Measurements from ENCODE around the gene VEZT.

The VEZT gene

DNA sequence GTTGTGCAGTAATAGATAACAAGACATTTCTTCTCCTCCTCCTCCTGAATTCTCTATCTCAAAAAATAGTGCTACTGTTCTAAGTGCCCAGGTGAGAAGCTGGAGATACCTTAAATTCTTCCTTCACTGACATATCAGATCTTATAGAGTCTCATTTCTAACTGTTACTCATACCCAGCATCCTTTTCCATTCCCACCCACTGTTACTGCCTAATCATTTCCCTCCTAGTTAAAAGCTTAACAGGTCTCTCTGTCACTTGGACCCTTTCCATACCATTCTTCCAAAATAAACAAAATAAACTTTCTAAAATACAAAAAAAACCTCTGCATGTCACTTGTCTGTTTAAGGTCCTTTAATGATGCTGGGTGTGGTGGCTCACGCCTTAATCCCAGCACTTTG, 124.4 kb downstream of the VEZT start:
- DNase-seq (ENCODE audit: low read depth, low spot score), result no peak
- no peak overlapping the region for H3K27ac ChIP-seq

DNA sequence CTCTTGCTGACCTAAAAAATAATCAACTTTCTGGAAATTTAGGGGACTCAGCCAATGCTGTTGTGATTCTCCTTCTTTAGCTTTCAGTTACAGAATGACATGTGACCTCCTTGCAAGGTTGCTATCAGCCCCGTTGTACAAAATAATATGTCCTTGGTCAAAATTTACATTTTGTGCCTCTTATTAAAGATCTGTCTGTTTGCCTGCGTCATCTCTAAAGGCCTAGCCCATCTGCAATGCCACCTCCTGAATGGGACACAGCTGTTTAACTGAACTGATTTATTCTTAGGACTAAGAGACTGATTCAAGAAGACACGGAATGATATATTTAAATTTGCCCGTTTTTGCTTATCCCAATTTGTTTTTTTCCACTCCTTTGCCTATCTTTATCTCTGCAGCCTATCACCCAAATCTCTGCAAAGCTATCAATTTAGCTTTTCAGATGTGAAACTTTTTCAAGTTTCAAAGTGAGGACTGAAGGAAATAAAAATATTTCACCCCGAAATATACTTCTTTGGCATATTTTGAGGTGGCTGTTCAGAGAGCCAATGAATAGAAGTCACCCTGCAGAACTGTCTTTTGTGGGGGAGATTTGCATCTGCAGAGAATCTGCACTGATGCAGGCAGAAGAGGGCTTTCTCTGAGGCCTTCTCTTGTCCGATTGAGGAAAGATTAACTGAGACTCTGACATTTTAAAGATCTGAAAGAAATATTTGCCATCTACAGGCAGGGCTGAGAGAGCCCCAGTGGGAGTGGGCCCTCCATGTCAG, 126.0 kb downstream of the VEZT start:
- no peak overlapping the region for H3K27ac ChIP-seq
- no peak for DNase-seq (ENCODE audit: low read depth, low spot score)

GRCh38 chr12:95349291-95349690, 131.7 kb downstream of the VEZT start:
- no peak overlapping the region for H3K27ac ChIP-seq
- DNase-seq (ENCODE audit: low read depth, low spot score), result no peak

DNA sequence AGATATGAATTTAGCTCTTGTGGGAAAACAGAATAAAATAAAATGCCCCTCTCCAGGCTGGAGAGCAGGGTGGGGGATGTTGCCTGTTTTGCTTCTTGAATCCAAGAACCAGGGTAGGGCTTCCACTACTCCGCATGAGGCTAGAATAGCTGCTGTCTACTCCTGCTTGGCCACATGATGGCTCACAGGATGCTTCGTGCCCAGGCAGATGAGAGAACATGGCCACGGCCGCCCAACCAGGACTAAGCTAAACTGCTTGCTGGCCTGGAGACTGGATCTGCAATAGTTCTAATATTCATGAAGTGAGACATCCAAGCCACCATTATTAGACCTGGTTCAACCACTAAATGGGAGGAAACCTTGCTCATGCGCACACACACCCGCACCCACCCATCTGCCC, 134.1 kb downstream of the VEZT start:
- H3K27ac ChIP-seq, result no peak overlapping the region
- no peak for DNase-seq (ENCODE audit: low read depth, low spot score)
